Brain microvascular endothelial cell (primary cell): ENCODE results near the gene ENTPD1.

Experiments
- DNase-seq: peaks from one replicate; pipeline ENCODE4 v3.0.0-alpha.2; 2020
- H3K27ac ChIP-seq: fragments of 250-450 bp; sonication (Bioruptor Pico); 2 replicates; pipeline ENCODE4 v1.5.1; 2020; ENCODE audit warnings: mild to moderate bottlenecking, moderate library complexity
- H3K27me3 ChIP-seq: fragments of 250-450 bp; sonication (Bioruptor Pico); replicated peaks from 2 replicates; pipeline ENCODE4 v1.5.1; 2020; ENCODE audit warnings: mild to moderate bottlenecking
- H3K36me3 ChIP-seq: fragments of 250-450 bp; sonication (Bioruptor Pico); replicated peaks from 2 replicates; pipeline ENCODE4 v1.5.1; 2020; ENCODE audit warnings: mild to moderate bottlenecking
- H3K4me3 ChIP-seq: 2 replicates; pipeline ENCODE4 v1.5.1; 2011; ENCODE audit warnings: low read depth, mild to moderate bottlenecking, control low read depth, low read length, moderate library complexity
- in situ Hi-C: cut with HindIII; loops from 2 replicates; pipeline ENCODE4 v1.10.0; 2017; ENCODE audit warnings: low sequenced_read_pairs, low pct_ligation_motif_present
- TF ChIP-seq, protein P1 (sequence below): IDR thresholded peaks from 2 replicates; pipeline ENCODE4 v1.5.1; 2011; ENCODE audit warnings: low read depth, mild to moderate bottlenecking, moderate library complexity, low read length, control low read depth, inconsistent platforms; ENCODE audit errors: missing control alignments

ENTPD1 gene

DNA sequence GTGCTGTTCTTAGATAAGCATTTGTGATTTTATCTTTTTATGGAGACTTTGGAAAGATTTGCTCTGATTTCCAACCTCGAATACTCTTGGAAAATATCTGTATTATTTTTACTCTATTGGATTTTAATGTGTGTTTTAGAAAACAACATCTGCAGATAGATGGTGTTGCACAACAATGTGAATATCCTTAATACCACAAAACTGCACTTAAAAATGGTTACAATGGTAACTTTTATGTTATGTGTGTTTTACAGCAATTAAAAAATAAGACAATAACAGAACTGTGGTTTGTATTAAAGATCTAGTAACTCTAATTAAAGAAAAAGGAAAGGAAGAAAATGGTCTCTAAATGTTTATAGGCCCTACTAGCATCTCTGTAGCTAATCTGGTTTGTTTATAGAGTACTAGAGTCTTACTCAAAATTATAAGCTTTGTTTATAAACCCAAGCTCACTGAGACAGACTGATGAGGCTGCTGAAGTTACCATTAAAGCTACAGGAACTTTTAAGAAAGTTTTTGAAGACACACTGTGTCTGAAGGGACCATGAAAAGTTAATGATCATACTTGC is 77.2 kb downstream of the ENTPD1 start:
- Histone ChIP-seq H3K4me3 (no peak overlapping the region), H3K27me3 (no peaks in the 10 kb centered on the region), H3K36me3 (no peaks in the 10 kb centered on the region), H3K27ac (no peak overlapping the region)
- in situ Hi-C loops: no loop called here
- TF ChIP-seq, protein P1, sequence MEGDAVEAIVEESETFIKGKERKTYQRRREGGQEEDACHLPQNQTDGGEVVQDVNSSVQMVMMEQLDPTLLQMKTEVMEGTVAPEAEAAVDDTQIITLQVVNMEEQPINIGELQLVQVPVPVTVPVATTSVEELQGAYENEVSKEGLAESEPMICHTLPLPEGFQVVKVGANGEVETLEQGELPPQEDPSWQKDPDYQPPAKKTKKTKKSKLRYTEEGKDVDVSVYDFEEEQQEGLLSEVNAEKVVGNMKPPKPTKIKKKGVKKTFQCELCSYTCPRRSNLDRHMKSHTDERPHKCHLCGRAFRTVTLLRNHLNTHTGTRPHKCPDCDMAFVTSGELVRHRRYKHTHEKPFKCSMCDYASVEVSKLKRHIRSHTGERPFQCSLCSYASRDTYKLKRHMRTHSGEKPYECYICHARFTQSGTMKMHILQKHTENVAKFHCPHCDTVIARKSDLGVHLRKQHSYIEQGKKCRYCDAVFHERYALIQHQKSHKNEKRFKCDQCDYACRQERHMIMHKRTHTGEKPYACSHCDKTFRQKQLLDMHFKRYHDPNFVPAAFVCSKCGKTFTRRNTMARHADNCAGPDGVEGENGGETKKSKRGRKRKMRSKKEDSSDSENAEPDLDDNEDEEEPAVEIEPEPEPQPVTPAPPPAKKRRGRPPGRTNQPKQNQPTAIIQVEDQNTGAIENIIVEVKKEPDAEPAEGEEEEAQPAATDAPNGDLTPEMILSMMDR: no peak
- DNase-seq: no peak

DNA sequence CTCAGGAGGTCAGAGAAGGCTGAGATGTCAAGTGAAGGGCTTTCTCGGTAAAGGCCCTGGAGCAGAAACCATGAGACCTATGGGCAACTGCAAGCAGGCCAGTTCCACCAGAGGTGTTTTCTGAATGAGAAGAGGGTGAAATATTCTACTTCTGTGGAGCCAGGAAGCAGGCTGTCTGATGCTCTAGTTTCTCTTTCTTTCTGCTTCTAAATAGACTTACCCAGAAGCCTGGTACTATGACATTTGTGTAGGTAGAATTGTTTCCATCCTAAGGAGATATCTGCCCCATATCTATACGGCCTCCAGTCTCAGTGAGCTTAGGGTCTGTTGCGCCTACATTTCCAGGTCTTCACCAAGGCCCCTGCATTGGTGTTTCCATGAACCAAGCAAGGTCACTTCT is 78.4 kb downstream of the ENTPD1 start:
- H3K4me3 ChIP-seq: no peak overlapping the region
- no peak overlapping the region for H3K27ac ChIP-seq
- H3K36me3 ChIP-seq: no peaks in the 10 kb centered on the region
- H3K27me3 ChIP-seq: no peaks in the 10 kb centered on the region
- in situ Hi-C loops: no loop called here
- TF ChIP-seq, protein P1: no peak
- DNase-seq: no peak

DNA sequence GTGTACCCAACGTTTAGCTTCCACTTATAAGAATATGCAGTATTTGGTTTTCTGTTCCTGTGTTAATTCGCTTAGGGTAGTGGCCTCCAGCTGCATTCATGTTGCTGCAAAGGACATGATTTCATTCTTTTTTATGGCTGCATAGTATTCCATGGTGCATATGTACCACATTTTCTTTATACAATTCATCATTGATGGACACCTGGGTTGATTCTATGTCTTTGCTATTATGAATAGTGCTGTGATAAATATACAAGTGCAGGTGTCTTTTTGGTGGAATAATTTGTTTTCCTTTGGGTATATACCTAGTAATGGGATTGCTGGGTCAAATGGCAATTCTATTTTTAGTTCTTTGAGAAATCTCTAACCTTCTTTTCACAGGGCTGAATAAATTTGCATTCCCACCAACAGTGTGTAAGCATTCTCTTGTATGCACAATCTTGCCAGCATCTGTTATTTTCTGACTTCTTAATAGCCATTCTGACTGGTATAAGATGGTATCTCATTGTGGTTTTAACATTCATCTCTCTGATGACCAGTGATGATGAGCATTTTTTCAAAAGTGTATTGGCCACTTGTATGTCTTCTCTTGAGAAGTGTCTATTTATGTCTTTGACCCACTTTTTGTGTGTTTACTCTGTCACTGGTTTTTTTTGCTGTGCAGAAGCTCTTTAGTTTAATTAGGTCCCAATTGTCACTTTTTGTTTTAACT is 79.3 kb downstream of the ENTPD1 start:
- no peaks in the 10 kb centered on the region for H3K27me3 ChIP-seq
- H3K4me3 ChIP-seq: no peak overlapping the region
- DNase-seq: no peak
- in situ Hi-C loops: no loop called here
- no peak overlapping the region for H3K27ac ChIP-seq
- TF ChIP-seq, protein P1: no peak
- no peaks in the 10 kb centered on the region for H3K36me3 ChIP-seq

DNA sequence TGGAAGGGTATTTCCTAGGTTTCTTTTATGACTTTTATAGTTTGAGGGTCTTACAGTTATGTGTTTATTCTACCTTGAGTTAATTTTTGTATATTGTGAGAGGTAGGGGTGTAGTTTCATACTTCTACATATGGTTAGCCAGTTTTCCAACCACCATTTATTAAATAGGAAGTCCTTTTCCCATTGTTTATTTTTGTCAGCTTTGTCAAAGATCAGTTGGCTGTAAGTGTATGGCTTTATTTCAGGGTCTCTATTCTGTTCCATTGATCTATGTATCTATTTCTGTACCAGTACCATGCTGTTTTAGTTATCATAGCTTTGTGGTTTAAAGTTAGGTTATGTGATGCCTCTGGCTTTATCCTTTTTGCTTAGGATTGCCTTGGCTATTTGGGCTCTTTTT is 79.9 kb downstream of the ENTPD1 start:
- H3K36me3 ChIP-seq: no peaks in the 10 kb centered on the region
- in situ Hi-C loops: no loop called here
- TF ChIP-seq, protein P1: no peak
- H3K27ac ChIP-seq: no peak overlapping the region
- no peaks in the 10 kb centered on the region for H3K27me3 ChIP-seq
- no peak for DNase-seq
- no peak overlapping the region for H3K4me3 ChIP-seq

DNA sequence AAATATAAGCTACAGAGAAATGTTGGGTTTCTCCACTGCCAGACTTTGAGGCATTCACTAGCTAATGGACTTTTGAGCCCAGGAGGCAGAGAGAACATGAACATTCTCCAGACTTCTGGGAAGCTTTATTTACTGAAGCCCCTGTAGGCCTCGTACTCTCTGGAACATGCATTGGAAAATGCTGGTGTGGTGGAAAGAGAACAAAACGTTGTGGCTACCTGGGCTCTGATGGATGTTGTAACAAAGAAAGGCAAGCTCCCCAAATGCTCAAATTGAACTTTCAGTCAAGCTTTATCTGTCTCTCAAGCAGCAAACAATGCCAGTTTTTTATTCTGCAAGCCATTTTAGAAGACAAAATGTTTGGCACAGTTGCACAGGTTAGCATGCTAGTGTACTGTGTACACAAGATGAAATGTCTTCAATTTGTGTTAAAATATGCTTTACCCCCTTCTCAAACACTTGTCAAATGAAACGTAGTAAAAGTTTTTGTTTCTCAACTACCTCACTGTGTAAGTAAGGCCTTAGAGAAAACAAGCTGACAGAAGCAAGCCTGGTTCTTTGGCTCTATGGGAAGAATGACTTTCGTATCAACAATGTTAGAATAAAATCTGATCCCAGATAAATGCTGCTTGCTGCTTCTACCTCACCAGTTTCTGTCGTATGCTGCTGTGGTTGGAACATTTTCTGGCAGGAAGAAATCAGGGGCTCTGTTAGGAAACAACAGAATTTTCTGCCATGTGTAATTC is 80.8 kb downstream of the ENTPD1 start:
- no peak for DNase-seq
- Histone ChIP-seq H3K27ac (no peak overlapping the region), H3K36me3 (no peaks in the 10 kb centered on the region), H3K27me3 (no peaks in the 10 kb centered on the region), H3K4me3 (no peak overlapping the region)
- in situ Hi-C loops: no loop called here
- TF ChIP-seq, protein P1: no peak
